Epithelial cell of proximal tubule (primary cell): ENCODE results near the gene TRIM72. TPM values are rescaled to one million over a fixed set of nuclear protein-coding genes. Genes with fewer than 3 reads are reported as not detected.

Source experiments
- DNase-seq: peaks from one replicate; pipeline ENCODE4 v3.0.0-alpha.2; 2011; ENCODE audit warnings: low read depth
- H3K4me3 ChIP-seq: 2 replicates; pipeline ENCODE4 v1.5.1; 2011; ENCODE audit warnings: low read depth, mild to moderate bottlenecking, low read length
- CTCF ChIP-seq: conservative IDR thresholded peaks from 2 replicates; pipeline ENCODE4 v1.5.1; 2012; ENCODE audit warnings: low read depth, mild to moderate bottlenecking, low read length
- total RNA-seq: library from RNA; depleted of rRNA; stranded (reverse); fragments of >200 nt; gene quantifications from 2 replicates; pipeline ENCODE4 v1.2.3, GENCODE V29; 2015

The TRIM72 gene
- total RNA-seq, 1 donor from 2014 or later: not detected

GRCh38 chr16:31204871-31205666 lies 8.8 kb upstream of the TRIM72 start:
- H3K4me3 ChIP-seq: no peak overlapping the region
- DNase-seq: no peak
- TF ChIP-seq CTCF: no peak

GRCh38 chr16:31206776-31207175 lies 7.1 kb upstream of the TRIM72 start:
- no peak for DNase-seq
- H3K4me3 ChIP-seq: no peak overlapping the region
- no peak for TF ChIP-seq CTCF

GRCh38 chr16:31213342-31213741 lies 577 bp upstream of the TRIM72 start:
- no peak overlapping the region for H3K4me3 ChIP-seq
- DNase-seq: no peak
- TF ChIP-seq CTCF: no peak

GRCh38 chr16:31214708-31215286 lies 878 bp downstream of the TRIM72 start:
- DNase-seq: no peak
- H3K4me3 ChIP-seq: no peak overlapping the region
- TF ChIP-seq CTCF: no peak

- no peak for TF ChIP-seq CTCF
- DNase-seq: no peak
Measured at GRCh38 chr16:31215287-31216162, 1.6 kb downstream of the TRIM72 start.

GRCh38 chr16:31216422-31217135 lies 2.7 kb downstream of the TRIM72 start, which contains the start of gene PYDC1:
PYDC1 (minus strand) TSS chr16:31217135; CDS start chr16:31217028, 107 bp downstream.
- H3K4me3 ChIP-seq: no peak within 1 kb of the TSS
- DNase-seq: no peak
- TF ChIP-seq CTCF: no peak

More at GRCh38 chr16:31215287-31216162, 1.6 kb downstream of the TRIM72 start:
- peak overlapping the region; percentile 42 for H3K4me3 ChIP-seq
